Panc1 (cell line): ENCODE results near the gene CYTH2. TPM values are rescaled to one million over a fixed set of nuclear protein-coding genes. Genes with fewer than 3 reads are reported as not detected.

Experiments used
- ATAC-seq: fragments of 200-7000 bp; cut with Tn5 transposase; 2 replicates; pipeline ENCODE4 v1.9.1; 2020; ENCODE audit warnings: mild to moderate bottlenecking, moderate library complexity
- BruUV-seq: library from RNA; stranded (reverse); fragments of 400-500 nt; replicated peaks from 2 replicates; lab custom pipeline; 2021; lab: Mats Ljungman, UMichigan
- CTCF ChIA-PET: fragments of 300-600 bp; sonication (Branson Sonifier 250); formaldehyde crosslinking; loops from one replicate; lab custom pipeline; 2022; ENCODE audit warnings: antibody characterized with exemption; lab: Charles Lee
- POLR2A ChIA-PET: fragments of 300-600 bp; sonication (Branson Sonifier 250); formaldehyde crosslinking; loops from one replicate; lab custom pipeline; 2022; ENCODE audit warnings: antibody characterized with exemption; lab: Charles Lee
- DNase-seq: peaks from one replicate; pipeline ENCODE4 v3.0.0-alpha.2; 2010; ENCODE audit warnings: low read depth, low spot score
- H3K27ac ChIP-seq: 2 replicates; pipeline ENCODE4 v1.5.1; 2011; ENCODE audit warnings: mild to moderate bottlenecking, low read length, inconsistent platforms
- H3K27me3 ChIP-seq: fragments of 200-500 bp; sonication (Bioruptor generic); 2 replicates; pipeline ENCODE4 v1.6.0; 2014; ENCODE audit warnings: low read length, inconsistent platforms; ENCODE audit not compliant: control insufficient read depth, insufficient read depth
- H3K36me3 ChIP-seq: fragments of 200-500 bp; sonication (Bioruptor generic); 2 replicates; pipeline ENCODE4 v1.5.1; 2014; ENCODE audit warnings: inconsistent platforms, mild to moderate bottlenecking, low read length, moderate library complexity; ENCODE audit not compliant: control insufficient read depth, insufficient read depth
- H3K4me1 ChIP-seq: 2 replicates; pipeline ENCODE4 v1.5.1; 2011; ENCODE audit warnings: inconsistent platforms, mild to moderate bottlenecking, low read length, moderate library complexity; ENCODE audit not compliant: control insufficient read depth, insufficient read depth
- H3K4me3 ChIP-seq, 2 experiments: 2 replicates each; pipeline ENCODE4 v1.5.1; 2011 to 2012; ENCODE audit warnings: low read depth in 2 of 2, low read length in 2 of 2, mild to moderate bottlenecking in 2 of 2, inconsistent platforms in 1 of 2, moderate library complexity in 1 of 2
- H3K9me3 ChIP-seq: fragments of 200-500 bp; sonication (Bioruptor generic); 2 replicates; pipeline ENCODE4 v1.5.1; 2014; ENCODE audit warnings: low read depth, mild to moderate bottlenecking, inconsistent platforms, low read length, moderate library complexity; ENCODE audit not compliant: control insufficient read depth, insufficient read depth
- CTCF ChIP-seq: fragments of 450-650 bp; IDR thresholded peaks from 2 replicates; pipeline ENCODE4 v1.5.1; 2017; ENCODE audit warnings: mild to moderate bottlenecking
- POLR2AphosphoS5 ChIP-seq: IDR thresholded peaks from 2 replicates; pipeline ENCODE4 v1.6.1; 2012; ENCODE audit warnings: mild to moderate bottlenecking, low read depth, low read length, moderate library complexity
- REST ChIP-seq, 2 experiments: IDR thresholded peaks; 2 replicates each; pipeline ENCODE4 v1.6.1; 2011 to 2012; ENCODE audit warnings: low read depth in 2 of 2, control low read depth in 1 of 2, low read length in 1 of 2, mild to moderate bottlenecking in 1 of 2, moderate library complexity in 1 of 2; ENCODE audit not compliant: insufficient read depth in 1 of 2
- SIN3A ChIP-seq: IDR thresholded peaks from 2 replicates; pipeline ENCODE4 v1.6.1; 2012; ENCODE audit warnings: low read depth, mild to moderate bottlenecking, low read length, moderate library complexity, borderline replicate concordance; ENCODE audit not compliant: insufficient read depth
- TCF7L2 ChIP-seq: IDR thresholded peaks from 2 replicates; pipeline ENCODE4 v1.6.1; 2011; ENCODE audit warnings: mild to moderate bottlenecking, low read depth, low read length, inconsistent platforms
- in situ Hi-C: cut with HindIII; loops from 2 replicates; pipeline ENCODE4 v1.10.0; 2016; ENCODE audit warnings: low sequenced_read_pairs, low pct_unique_long_range_greater_than_20kb
- intact Hi-C: fragments of 100-400 bp; cut with micrococcal nuclease; formaldehyde crosslinking; loops from one replicate; pipeline ENCODE4 v1.10.0; 2022; ENCODE audit not compliant: unreplicated experiment
- total RNA-seq: library from RNA; stranded (reverse); gene quantifications from one replicate; pipeline ENCODE4 v1.2.1, GENCODE V29; 2021; ENCODE audit not compliant: unreplicated experiment

CYTH2 gene
- total RNA-seq, 1 experiment from 2014 or later: 53.4 TPM

GRCh38 chr19:48445256-48445605 is 23.9 kb upstream of the CYTH2 start:
- Histone ChIP-seq H3K9me3 (no peaks in the 10 kb centered on the region), H3K36me3 (peaks cover 3% of the 10 kb centered on the region), H3K27me3 (no peaks in the 10 kb centered on the region), H3K27ac (peak overlapping the region; percentile 87), H3K4me3 (peak overlapping the region; percentile 86 to 95), H3K4me1 (peaks cover 9% of the 10 kb centered on the region)
- peak; percentile 86 for ATAC-seq
- CTCF ChIA-PET: interaction anchor here (0.6 to 1.0 kb wide), 2 partner anchors 27 to 164 kb away, joined by 3 to 7 read pairs; no protein-coding TSS in a partner anchor
- no peak for DNase-seq
- intact Hi-C loops (no loop called here), in situ Hi-C loops (no loop called here)
- POLR2A ChIA-PET: no interaction called here
- BruUV-seq: TSS peak; percentile 86
- TF ChIP-seq TCF7L2 (no peak), CTCF (peak; percentile 67; the same call in 1 of the 2 replicates), POLR2AphosphoS5 (no peak), SIN3A (no peak), REST (IDR thresholded peaks at IDR 0.05; ENCODE audit: insufficient read depth in 1 of 2, low read depth in 2 of 2, low read length in 1 of 2) (no peak)

GRCh38 chr19:48445606-48446481 is 23.3 kb upstream of the CYTH2 start, which contains the start of gene GRWD1:
TSS of gene GRWD1 (plus strand) at chr19:48445983. CDS start at chr19:48446006, 23 bp downstream.
- no peaks in the 10 kb centered on the region for H3K27me3 ChIP-seq
- DNase-seq: peak; percentile 86
- TF ChIP-seq POLR2AphosphoS5: peak; percentile 75
- peak; percentile 65; the same call in 1 of the 2 replicates for TF ChIP-seq SIN3A
- TF ChIP-seq REST (IDR thresholded peaks at IDR 0.05; ENCODE audit: insufficient read depth in 1 of 2, low read depth in 2 of 2, low read length in 1 of 2): no peak
- TF ChIP-seq CTCF: no peak; the same call in 1 of the 2 replicates
- no peak for TF ChIP-seq TCF7L2
- peak within 1 kb of the TSS; percentile 86 to 95 for H3K4me3 ChIP-seq
- ChIA-PET POLR2A (no interaction called here), CTCF (interaction anchor here (1.0 kb wide), 1 partner anchor 163 kb away, joined by 7 read pairs; no protein-coding TSS in a partner anchor)
- TSS peak; percentile 86 for BruUV-seq
- ATAC-seq: peak; percentile 98
- peaks cover 3% of the 10 kb centered on the region for H3K36me3 ChIP-seq
- in situ Hi-C loops: no loop called here
- H3K4me1 ChIP-seq: peaks cover 9% of the 10 kb centered on the region
- intact Hi-C loops: no loop called here
- H3K27ac ChIP-seq: peak within 1 kb of the TSS; percentile 87
- H3K9me3 ChIP-seq: no peaks in the 10 kb centered on the region
